Measurements from ENCODE around the gene PDGFA. TPM values are rescaled to one million over a fixed set of nuclear protein-coding genes. Genes with fewer than 3 reads are reported as not detected.

PDGFA gene
- total RNA-seq, 4 donors from 2014 or later: 7.0 to 23.7 (median 8.8) TPM

- no peak for TF ChIP-seq CTCF (IDR thresholded peaks at IDR 0.05)
- DNase-seq (ENCODE audit: low spot score) (no peak), ATAC-seq (ENCODE audit: low FRiP score) (no peak)
These were observed 66.7 kb downstream of the PDGFA start for GRCh38 chr7:452791-453455.

- TF ChIP-seq CTCF (IDR thresholded peaks at IDR 0.05): no peak
- no peak for DNase-seq (ENCODE audit: low spot score)
- ATAC-seq (ENCODE audit: low FRiP score): no peak
These were observed 67.4 kb downstream of the PDGFA start for GRCh38 chr7:452226-452751.

GRCh38 chr7:451255-452225 is 68.1 kb downstream of the PDGFA start:
- no peak for TF ChIP-seq CTCF (IDR thresholded peaks at IDR 0.05)
- DNase-seq (ENCODE audit: low spot score) (no peak), ATAC-seq (ENCODE audit: low FRiP score) (no peak)

GRCh38 chr7:450741-451140 is 68.9 kb downstream of the PDGFA start:
- TF ChIP-seq CTCF (IDR thresholded peaks at IDR 0.05): no peak
- DNase-seq (ENCODE audit: low spot score) (no peak), ATAC-seq (ENCODE audit: low FRiP score) (no peak)

- ATAC-seq (ENCODE audit: low FRiP score) (no peak), DNase-seq (ENCODE audit: low spot score) (no peak)
- TF ChIP-seq CTCF (IDR thresholded peaks at IDR 0.05): no peak
These were observed 69.6 kb downstream of the PDGFA start for GRCh38 chr7:450036-450435.

GRCh38 chr7:449324-450019 is 70.2 kb downstream of the PDGFA start:
- no peak for TF ChIP-seq CTCF (IDR thresholded peaks at IDR 0.05)
- DNase-seq (ENCODE audit: low spot score): no peak
- no peak for ATAC-seq (ENCODE audit: low FRiP score)
